ENCODE results near the gene TEX38.

GRCh38 chr1:46643368-46643775, 28.3 kb upstream of the TEX38 start:
- TF ChIP-seq, protein P1, sequence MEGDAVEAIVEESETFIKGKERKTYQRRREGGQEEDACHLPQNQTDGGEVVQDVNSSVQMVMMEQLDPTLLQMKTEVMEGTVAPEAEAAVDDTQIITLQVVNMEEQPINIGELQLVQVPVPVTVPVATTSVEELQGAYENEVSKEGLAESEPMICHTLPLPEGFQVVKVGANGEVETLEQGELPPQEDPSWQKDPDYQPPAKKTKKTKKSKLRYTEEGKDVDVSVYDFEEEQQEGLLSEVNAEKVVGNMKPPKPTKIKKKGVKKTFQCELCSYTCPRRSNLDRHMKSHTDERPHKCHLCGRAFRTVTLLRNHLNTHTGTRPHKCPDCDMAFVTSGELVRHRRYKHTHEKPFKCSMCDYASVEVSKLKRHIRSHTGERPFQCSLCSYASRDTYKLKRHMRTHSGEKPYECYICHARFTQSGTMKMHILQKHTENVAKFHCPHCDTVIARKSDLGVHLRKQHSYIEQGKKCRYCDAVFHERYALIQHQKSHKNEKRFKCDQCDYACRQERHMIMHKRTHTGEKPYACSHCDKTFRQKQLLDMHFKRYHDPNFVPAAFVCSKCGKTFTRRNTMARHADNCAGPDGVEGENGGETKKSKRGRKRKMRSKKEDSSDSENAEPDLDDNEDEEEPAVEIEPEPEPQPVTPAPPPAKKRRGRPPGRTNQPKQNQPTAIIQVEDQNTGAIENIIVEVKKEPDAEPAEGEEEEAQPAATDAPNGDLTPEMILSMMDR (IDR thresholded peaks at IDR 0.05) = no peak
- no peak for TF ChIP-seq POLR2A (IDR thresholded peaks at IDR 0.05)
